A549 treated with ZK216348 at 1 μM for 4 hours (cell line): ENCODE data around the gene MRPL39. TPM values are rescaled to one million over a fixed set of nuclear protein-coding genes. Genes with fewer than 3 reads are reported as not detected.

Experiments
- total RNA-seq: library from RNA; stranded (reverse); fragments of 200-300 nt; extraction: Qiagen RNA extraction; gene quantifications from 5 replicates; pipeline ENCODE4 v1.2.3, GENCODE V29; 2022; ENCODE audit warnings: low read depth

The MRPL39 gene
- total RNA-seq, result 31.8 to 38.5 TPM (median 34.9 TPM) in 5 replicates

GRCh38 chr21:25607151-25608043 is at the start of gene MRPL39:
MRPL39 (minus strand) TSS chr21:25607481; CDS start chr21:25607475, 6 bp downstream.

GRCh38 chr21:25638660-25639550 is 31.6 kb upstream of the MRPL39 start, which contains the start of gene JAM2:
JAM2 (plus strand) TSS chr21:25639258; CDS start chr21:25639822, 564 bp downstream.

Other genes with a start within 250 kb of the MRPL39 start
- gene JAM2, start 31.8 kb upstream of the MRPL39 start, total RNA-seq, result not detected in 5 replicates
- gene ATP5PF, start 127.4 kb upstream of the MRPL39 start, total RNA-seq, result 198 to 271 TPM (median 215 TPM) in 5 replicates
- gene GABPA, start 127.5 kb upstream of the MRPL39 start, total RNA-seq, result 4.4 to 7.3 TPM (median 6.8 TPM) in 5 replicates